Thoracic aorta (tissue), 2 donors: ENCODE results near the gene SERPINH1. TPM values are rescaled to one million over a fixed set of nuclear protein-coding genes. Genes with fewer than 3 reads are reported as not detected.

Experiments
- ATAC-seq: fragments of 150-250 bp; one replicate; pipeline ENCODE4 v1.8.0; 2017; ENCODE audit warnings: low read depth; ENCODE audit not compliant: insufficient number of reproducible peaks, low FRiP score
- DNase-seq: peaks from one replicate; pipeline ENCODE4 v3.0.0-alpha.2; 2020; ENCODE audit warnings: low spot score
- H3K27ac ChIP-seq, 2 donors: fragments of 200-600 bp; sonication (generic); 1 replicate in 1 of 2; 2 replicates in 1 of 2; pipeline ENCODE4 v1.5.1; 2016; ENCODE audit warnings: mild to moderate bottlenecking in 2 of 2, moderate library complexity in 2 of 2
- H3K27me3 ChIP-seq: fragments of 200-600 bp; sonication (generic); replicated peaks from 2 replicates; pipeline ENCODE4 v1.6.0; 2016; ENCODE audit warnings: mild to moderate bottlenecking; ENCODE audit not compliant: insufficient read depth
- H3K36me3 ChIP-seq: fragments of 200-600 bp; sonication (generic); one replicate; pipeline ENCODE4 v1.5.1; 2016
- H3K4me1 ChIP-seq, 2 donors: fragments of 200-600 bp; sonication (generic); 1 replicate in 1 of 2; 2 replicates in 1 of 2; pipeline versions ENCODE4 v1.5.1 to v1.6.0; 2016; ENCODE audit warnings: low read depth in 2 of 2, mild to moderate bottlenecking in 1 of 2; ENCODE audit not compliant: control insufficient read depth in 1 of 2
- H3K4me3 ChIP-seq: fragments of 200-600 bp; sonication (generic); 2 replicates; pipeline ENCODE4 v1.5.1; 2016; ENCODE audit warnings: mild to moderate bottlenecking
- H3K9me3 ChIP-seq: fragments of 200-600 bp; sonication (generic); 2 replicates; pipeline ENCODE4 v1.5.1; 2016
- total RNA-seq, 2 donors: library from RNA; depleted of rRNA; stranded (reverse); fragments of >200 nt; gene quantifications; one replicate each; pipeline versions ENCODE4 v1.1.0 to v1.2.3, GENCODE V29; 2016
- TF ChIP-seq, protein P1 (sequence below): fragments of 200-600 bp; sonication (generic); IDR thresholded peaks from one replicate; pipeline ENCODE4 v1.5.1; 2019; ENCODE audit warnings: antibody characterized with exemption

SERPINH1 gene
- total RNA-seq, 2 donors from 2014 or later = 367 to 480 TPM

DNA sequence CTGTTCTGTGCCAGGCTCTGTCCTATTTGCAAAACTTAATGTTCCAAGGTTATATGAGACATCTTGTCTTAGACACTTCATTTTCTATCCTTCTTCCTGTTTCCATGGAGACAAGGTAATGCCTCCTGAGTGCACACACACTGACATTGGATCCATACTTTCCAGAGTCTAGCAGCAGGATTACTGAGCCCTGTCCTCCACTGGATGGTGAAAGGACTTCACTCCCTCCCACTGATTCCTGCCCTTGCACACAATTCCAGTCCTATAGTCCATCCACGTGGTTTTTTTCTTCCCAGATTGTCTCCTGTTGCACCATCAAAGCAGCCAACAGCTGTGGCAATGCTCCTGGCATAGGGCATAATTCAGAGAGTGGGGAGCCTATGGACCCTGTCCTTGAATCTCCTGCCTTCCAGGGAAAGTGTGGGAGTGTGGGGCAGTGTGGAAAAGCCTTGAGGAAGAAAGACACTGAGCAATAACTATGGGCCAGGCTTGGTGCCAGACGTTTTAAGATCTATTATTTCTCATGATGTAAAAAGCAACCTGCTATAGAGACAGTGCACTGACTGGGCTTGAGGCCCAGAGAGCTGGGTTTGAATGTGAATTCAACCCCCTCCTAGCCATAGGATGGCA, 31.3 kb downstream of the SERPINH1 start:
- no peaks in the 10 kb centered on the region for H3K9me3 ChIP-seq
- no peak overlapping the region for H3K4me3 ChIP-seq
- H3K4me1 ChIP-seq = no peaks in the 10 kb centered on the region
- H3K36me3 ChIP-seq = no peaks in the 10 kb centered on the region
- ATAC-seq (no peak), DNase-seq (no peak)
- no peaks in the 10 kb centered on the region for H3K27me3 ChIP-seq
- H3K27ac ChIP-seq = no peak overlapping the region
- TF ChIP-seq, protein P1, sequence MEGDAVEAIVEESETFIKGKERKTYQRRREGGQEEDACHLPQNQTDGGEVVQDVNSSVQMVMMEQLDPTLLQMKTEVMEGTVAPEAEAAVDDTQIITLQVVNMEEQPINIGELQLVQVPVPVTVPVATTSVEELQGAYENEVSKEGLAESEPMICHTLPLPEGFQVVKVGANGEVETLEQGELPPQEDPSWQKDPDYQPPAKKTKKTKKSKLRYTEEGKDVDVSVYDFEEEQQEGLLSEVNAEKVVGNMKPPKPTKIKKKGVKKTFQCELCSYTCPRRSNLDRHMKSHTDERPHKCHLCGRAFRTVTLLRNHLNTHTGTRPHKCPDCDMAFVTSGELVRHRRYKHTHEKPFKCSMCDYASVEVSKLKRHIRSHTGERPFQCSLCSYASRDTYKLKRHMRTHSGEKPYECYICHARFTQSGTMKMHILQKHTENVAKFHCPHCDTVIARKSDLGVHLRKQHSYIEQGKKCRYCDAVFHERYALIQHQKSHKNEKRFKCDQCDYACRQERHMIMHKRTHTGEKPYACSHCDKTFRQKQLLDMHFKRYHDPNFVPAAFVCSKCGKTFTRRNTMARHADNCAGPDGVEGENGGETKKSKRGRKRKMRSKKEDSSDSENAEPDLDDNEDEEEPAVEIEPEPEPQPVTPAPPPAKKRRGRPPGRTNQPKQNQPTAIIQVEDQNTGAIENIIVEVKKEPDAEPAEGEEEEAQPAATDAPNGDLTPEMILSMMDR = no peak

DNA sequence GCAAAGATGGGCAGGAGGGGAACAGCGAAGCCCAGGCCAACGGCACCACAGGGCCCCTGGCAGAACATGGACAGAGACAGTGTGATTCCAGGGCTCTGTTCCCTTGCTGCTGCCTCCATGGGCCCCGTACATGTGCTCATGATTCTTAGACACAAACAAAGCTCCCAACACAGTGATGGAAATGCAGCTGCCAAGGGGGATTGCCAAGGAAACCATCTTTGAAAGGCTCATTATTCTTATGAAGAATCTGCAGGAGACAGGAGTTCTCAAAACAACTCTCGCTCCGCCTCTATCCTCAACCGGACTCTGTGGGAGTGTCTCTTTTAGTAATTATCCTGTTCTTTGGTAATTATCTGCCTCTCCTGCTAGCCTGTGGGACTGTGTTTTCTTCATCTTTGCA, 32.2 kb downstream of the SERPINH1 start:
- ATAC-seq = no peak
- Histone ChIP-seq H3K4me3 (no peak overlapping the region), H3K36me3 (no peaks in the 10 kb centered on the region), H3K4me1 (no peaks in the 10 kb centered on the region), H3K9me3 (no peaks in the 10 kb centered on the region), H3K27ac (no peak overlapping the region), H3K27me3 (no peaks in the 10 kb centered on the region)
- TF ChIP-seq, protein P1 = no peak
- DNase-seq = no peak

DNA sequence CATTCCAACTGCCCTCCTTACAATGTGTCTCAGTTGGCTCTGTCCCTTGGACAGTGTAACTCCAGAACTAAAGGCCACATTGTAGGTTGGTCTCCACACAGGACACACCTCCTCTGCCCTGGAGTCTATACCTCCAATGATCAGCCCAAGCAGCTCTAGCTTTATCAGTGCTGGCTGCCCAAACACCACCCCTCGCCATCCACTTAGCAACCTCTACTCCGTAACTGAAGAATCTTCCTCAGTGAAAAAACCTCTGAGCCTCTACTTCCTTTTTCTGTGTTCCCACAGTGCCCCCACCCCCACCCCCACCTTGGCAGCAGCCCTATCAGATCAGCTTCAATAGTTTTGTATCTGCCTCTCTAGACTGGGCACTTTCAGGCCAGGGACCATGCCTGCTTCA, 33.4 kb downstream of the SERPINH1 start:
- H3K9me3 ChIP-seq = no peaks in the 10 kb centered on the region
- H3K36me3 ChIP-seq = no peaks in the 10 kb centered on the region
- H3K27ac ChIP-seq = no peak overlapping the region
- no peaks in the 10 kb centered on the region for H3K27me3 ChIP-seq
- no peaks in the 10 kb centered on the region for H3K4me1 ChIP-seq
- no peak overlapping the region for H3K4me3 ChIP-seq
- TF ChIP-seq, protein P1 = no peak
- ATAC-seq (no peak), DNase-seq (no peak)

DNA sequence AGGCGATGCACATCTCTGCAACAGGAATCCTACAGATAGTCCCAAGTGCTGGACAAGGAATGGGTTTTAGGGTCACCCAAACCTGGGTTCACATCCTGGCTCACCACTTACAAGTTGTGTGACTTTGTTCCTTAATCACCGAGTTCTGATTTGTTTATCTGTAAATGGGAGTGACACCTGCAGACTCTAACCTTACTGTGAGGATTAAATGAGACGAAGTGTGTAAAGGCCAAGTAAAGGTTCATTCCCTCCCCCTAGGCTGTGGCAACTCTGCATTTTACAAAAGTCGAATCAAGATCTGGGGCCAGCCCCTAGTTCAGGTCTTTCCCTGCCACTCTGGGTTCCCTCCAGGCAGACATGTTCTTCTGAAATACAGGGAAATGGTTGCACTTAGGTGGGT, 34.9 kb downstream of the SERPINH1 start:
- ATAC-seq (no peak), DNase-seq (no peak)
- H3K27me3 ChIP-seq = no peaks in the 10 kb centered on the region
- H3K4me3 ChIP-seq = no peak overlapping the region
- TF ChIP-seq, protein P1 = no peak
- H3K4me1 ChIP-seq = no peaks in the 10 kb centered on the region
- no peaks in the 10 kb centered on the region for H3K36me3 ChIP-seq
- no peaks in the 10 kb centered on the region for H3K9me3 ChIP-seq
- no peak overlapping the region for H3K27ac ChIP-seq

DNA sequence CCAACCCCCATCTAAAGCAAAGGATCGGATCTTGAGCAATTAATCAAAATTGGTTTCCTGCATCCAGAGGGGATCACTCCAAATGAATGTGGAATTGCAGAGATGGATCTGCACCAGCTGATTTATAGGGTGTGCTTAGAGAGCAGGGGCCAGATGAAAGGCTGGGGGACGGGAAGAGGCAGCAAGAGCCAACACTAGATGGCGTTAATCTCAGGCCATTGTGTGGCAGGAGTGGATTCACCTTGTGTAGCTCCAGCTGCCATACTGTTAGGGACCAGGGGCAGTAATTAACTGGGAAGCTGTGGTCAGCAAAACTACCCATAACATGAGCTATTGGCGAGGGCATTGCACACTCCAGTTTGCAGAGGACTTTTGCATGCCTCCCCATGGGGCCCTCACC, 35.6 kb downstream of the SERPINH1 start:
- TF ChIP-seq, protein P1 = no peak
- ATAC-seq (no peak), DNase-seq (no peak)
- H3K27me3 ChIP-seq = no peaks in the 10 kb centered on the region
- H3K36me3 ChIP-seq = no peaks in the 10 kb centered on the region
- no peak overlapping the region for H3K27ac ChIP-seq
- no peaks in the 10 kb centered on the region for H3K4me1 ChIP-seq
- H3K9me3 ChIP-seq = no peaks in the 10 kb centered on the region
- H3K4me3 ChIP-seq = no peak overlapping the region
